HepG2 (cell line): ENCODE measurements around the gene DENND4B. TPM values are rescaled to one million over a fixed set of nuclear protein-coding genes. Genes with fewer than 3 reads are reported as not detected.
A peak's percentile ranks its signal among the peaks of the same experiment; 100 is the strongest.

Experiments used
- CREB3 ChIP-seq: sonication (generic); formaldehyde crosslinking; IDR thresholded peaks from 2 replicates; pipeline ENCODE4 v1.5.0; 2020; ENCODE audit warnings: missing genetic modification reagents
- CREM ChIP-seq, 2 experiments: sonication (generic) in 1 of 2; formaldehyde crosslinking in 1 of 2; IDR thresholded peaks; 2 replicates each; pipeline versions ENCODE4 v1.4.0 to v1.6.1; 2016 to 2020; ENCODE audit warnings: antibody characterized with exemption in 1 of 2, mild to moderate bottlenecking in 1 of 2, missing genetic modification reagents in 1 of 2
- ETS1 ChIP-seq: sonication (generic); formaldehyde crosslinking; IDR thresholded peaks from 2 replicates; pipeline ENCODE4 v1.4.0; 2020; ENCODE audit warnings: missing genetic modification reagents
- FOXM1 ChIP-seq: sonication (generic); formaldehyde crosslinking; IDR thresholded peaks from 2 replicates; pipeline ENCODE4 v1.5.0; 2020; ENCODE audit warnings: missing genetic modification reagents
- GRHL1 ChIP-seq: sonication (generic); formaldehyde crosslinking; conservative IDR thresholded peaks from 2 replicates; pipeline ENCODE4 v1.8.0; 2022; ENCODE audit warnings: missing genetic modification reagents
- PAX8 ChIP-seq: sonication (generic); formaldehyde crosslinking; IDR thresholded peaks from 2 replicates; pipeline ENCODE4 v1.8.0; 2022; ENCODE audit warnings: mild to moderate bottlenecking, missing genetic modification reagents, borderline replicate concordance
- SNAPC2 ChIP-seq: sonication (generic); formaldehyde crosslinking; IDR thresholded peaks from 2 replicates; pipeline ENCODE4 v1.8.1; 2022; ENCODE audit warnings: mild to moderate bottlenecking, missing genetic modification reagents
- TAF1 ChIP-seq: sonication (generic); formaldehyde crosslinking; IDR thresholded peaks from 2 replicates; pipeline ENCODE4 v1.4.0; 2020; ENCODE audit warnings: missing genetic modification reagents
- ZBTB40 ChIP-seq, 2 experiments: fragments of 450-650 bp in 1 of 2; sonication (generic) in 1 of 2; formaldehyde crosslinking in 1 of 2; IDR thresholded peaks; 2 replicates each; pipeline versions ENCODE4 v1.6.1 to v1.8.0; 2016 to 2022; ENCODE audit warnings: antibody characterized with exemption in 1 of 2, mild to moderate bottlenecking in 1 of 2, missing genetic modification reagents in 1 of 2
- ZMAT5 ChIP-seq: sonication (generic); formaldehyde crosslinking; IDR thresholded peaks from 2 replicates; pipeline ENCODE4 v1.5.0; 2020; ENCODE audit warnings: mild to moderate bottlenecking, low read depth, missing genetic modification reagents, borderline replicate concordance
- ZNF343 ChIP-seq: sonication (generic); formaldehyde crosslinking; IDR thresholded peaks from 2 replicates; pipeline ENCODE4 v1.4.0; 2020; ENCODE audit warnings: mild to moderate bottlenecking, missing genetic modification reagents
- ZNF501 ChIP-seq: sonication (generic); formaldehyde crosslinking; IDR thresholded peaks from 2 replicates; pipeline ENCODE4 v1.5.1; 2020; ENCODE audit warnings: mild to moderate bottlenecking, moderate library complexity, missing genetic modification reagents
- ZNF572 ChIP-seq: sonication (generic); formaldehyde crosslinking; IDR thresholded peaks from 2 replicates; pipeline ENCODE4 v1.5.1; 2020; ENCODE audit warnings: mild to moderate bottlenecking, missing genetic modification reagents
- ZNF709 ChIP-seq: sonication (generic); formaldehyde crosslinking; IDR thresholded peaks from 2 replicates; pipeline ENCODE4 v1.5.0; 2020; ENCODE audit warnings: mild to moderate bottlenecking, missing genetic modification reagents
- ZNF75D ChIP-seq: sonication (generic); formaldehyde crosslinking; IDR thresholded peaks from 2 replicates; pipeline ENCODE4 v1.8.1; 2023; ENCODE audit warnings: missing genetic modification reagents, mild to moderate bottlenecking, borderline replicate concordance
- polyA plus RNA-seq, 8 experiments: library from polyadenylated mRNA; depleted of rRNA in 3 of 8; stranded (reverse) in 7 of 8; unstranded in 1 of 8; fragments of >200 nt; fragmentation: Illumina TruSeq in 4 of 8; extraction: Trizol in 4 of 8; gene quantifications; 2 replicates each; pipeline versions ENCODE4 v1.2.1 to v1.2.3, GENCODE V29; 2011 to 2016; ENCODE audit warnings: low read depth in 4 of 8, missing spikeins in 1 of 8, mixed read lengths in 1 of 8; ENCODE audit not compliant: insufficient read depth in 1 of 8
- total RNA-seq, 5 experiments: library from RNA; depleted of rRNA; stranded (reverse); fragments of >200 nt; fragmentation: Illumina TruSeq; extraction: Trizol; gene quantifications; 2 replicates each; pipeline ENCODE4 v1.2.3, GENCODE V29; 2016; ENCODE audit warnings: low read depth in 1 of 5

The DENND4B gene
- total and polyA plus RNA-seq, 2 of the 13 experiments (the other 11 are each of a cell fraction or from before 2014, with no cell fraction given): 15.1 to 20.3 TPM

GRCh38 chr1:153946622-153947241 is at the start of gene DENND4B (continued):
- TF ChIP-seq PAX8 (CRISPR knock-in tag) (no peak), SNAPC2 (CRISPR knock-in tag) (no peak), ZNF75D (no peak), FOXM1 (CRISPR knock-in tag) (no peak), ETS1 (CRISPR knock-in tag) (no peak; the same call in 1 of the 2 replicates), CREB3 (no peak), ZNF709 (CRISPR knock-in tag) (no peak), TAF1 (CRISPR knock-in tag) (peak; percentile 27; the same call in 1 of the 2 replicates), CREM (IDR thresholded peaks at IDR 0.05) (no peak), CREM (CRISPR knock-in tag; IDR thresholded peaks at IDR 0.05) (no peak), ZBTB40 (IDR thresholded peaks at IDR 0.05) (no peak), ZBTB40 (CRISPR knock-in tag; IDR thresholded peaks at IDR 0.05) (no peak), ZNF572 (CRISPR knock-in tag) (0 out of 2 replicates have a peak, but pooled peaks have one; percentile 38), ZNF501 (CRISPR knock-in tag) (no peak), GRHL1 (no peak), ZNF343 (CRISPR knock-in tag) (peak; percentile 53; the same call in 1 of the 2 replicates), ZMAT5 (CRISPR knock-in tag) (no peak)
